ENCODE results near the gene CEP83. TPM values are rescaled to one million over a fixed set of nuclear protein-coding genes. Genes with fewer than 3 reads are reported as not detected.

CEP83 gene
- polyA plus RNA-seq, 1 of the 3 experiments (the other 2 are of a cell fraction), result 2.5 TPM

DNA sequence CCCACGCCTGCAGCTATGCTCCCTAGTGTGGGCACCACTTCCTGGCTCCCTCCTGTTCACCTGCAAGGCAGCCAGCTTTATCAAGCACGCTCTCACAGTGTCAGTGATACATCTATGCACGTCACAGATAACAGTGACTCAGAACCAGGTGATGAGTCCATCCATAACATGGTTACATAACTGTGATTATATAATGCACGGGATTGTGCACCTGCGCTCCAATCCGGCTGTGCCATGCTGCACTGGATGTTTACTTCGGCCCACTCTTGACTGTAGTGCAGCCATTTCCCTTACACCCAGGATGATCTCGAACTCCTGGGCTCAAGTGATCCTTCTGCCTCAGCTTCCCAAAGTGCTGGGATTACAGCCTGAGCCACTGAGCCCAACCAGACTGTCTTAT lies 38.4 kb upstream of the CEP83 start:
- Histone ChIP-seq H3K4me1 (ENCODE audit: control insufficient read depth in 1 of 2, insufficient read depth in 2 of 2, low read depth in 1 of 2, low read length in 1 of 2) (no peaks in the 10 kb centered on the region), H3K4me2 (no peak overlapping the region), H3K9ac (no peak overlapping the region), H3K27me3 (ENCODE audit: insufficient read depth) (no peaks in the 10 kb centered on the region), H3K79me2 (ENCODE audit: insufficient read depth) (no peaks in the 10 kb centered on the region), H2AFZ (ENCODE audit: low read depth) (no peak overlapping the region), H3K9me2 (no peaks in the 10 kb centered on the region), H3K4me3 (ENCODE audit: low read depth in 2 of 2, low read length in 1 of 2) (no peak overlapping the region), H3K27ac (ENCODE audit: low read depth in 2 of 2, low read length in 1 of 2) (no peak overlapping the region), H3F3A (replicated peaks; ENCODE audit: insufficient read depth) (no peaks in the 10 kb centered on the region), H3K36me3 (replicated peaks in 1 of 2; ENCODE audit: control insufficient read depth in 1 of 2, insufficient read depth in 2 of 2, low read length in 1 of 2) (no peaks in the 10 kb centered on the region), H3K9me3 (no peaks in the 10 kb centered on the region), H4K20me1 (ENCODE audit: insufficient read depth) (no peaks in the 10 kb centered on the region)
- ChIA-PET POLR2A (no interaction called here), CTCF (no interaction called here)
- 11% methylated on average over 5 of the region's 8 CpGs for whole genome bisulfite sequencing (ENCODE audit: low lambda C conversion rate)
- TF ChIP-seq NFIC (IDR thresholded peaks at IDR 0.05; ENCODE audit: borderline replicate concordance), result no peak
- no peak for TF ChIP-seq YY1 (IDR thresholded peaks at IDR 0.05; ENCODE audit: low read depth)
- no peak for TF ChIP-seq NRF1 (IDR thresholded peaks at IDR 0.05; ENCODE audit: low read depth, low read length)
- TF ChIP-seq RAD21 (IDR thresholded peaks at IDR 0.05; ENCODE audit: low read length), result no peak
- no peak for TF ChIP-seq GATA2 (CRISPR knock-in tag; IDR thresholded peaks at IDR 0.05)
- no peak for TF ChIP-seq RCOR1 (IDR thresholded peaks at IDR 0.05; ENCODE audit: low read length)
- TF ChIP-seq TAF1 (IDR thresholded peaks at IDR 0.05; ENCODE audit: borderline replicate concordance, low read depth, low read length), result no peak
- TF ChIP-seq FOSL2 (IDR thresholded peaks at IDR 0.05; ENCODE audit: borderline replicate concordance, low read depth), result no peak
- TF ChIP-seq POLR2AphosphoS5 (IDR thresholded peaks at IDR 0.05; ENCODE audit: low read depth, low read length), result no peak
- no peak for TF ChIP-seq RXRA (IDR thresholded peaks at IDR 0.05; ENCODE audit: borderline replicate concordance, low read depth)
- TF ChIP-seq FOXM1 (IDR thresholded peaks at IDR 0.05; ENCODE audit: low read depth), result no peak
- no peak for TF ChIP-seq USF2 (IDR thresholded peaks at IDR 0.05; ENCODE audit: borderline replicate concordance, low read depth, low read length)
- no peak for DNase-seq

DNA sequence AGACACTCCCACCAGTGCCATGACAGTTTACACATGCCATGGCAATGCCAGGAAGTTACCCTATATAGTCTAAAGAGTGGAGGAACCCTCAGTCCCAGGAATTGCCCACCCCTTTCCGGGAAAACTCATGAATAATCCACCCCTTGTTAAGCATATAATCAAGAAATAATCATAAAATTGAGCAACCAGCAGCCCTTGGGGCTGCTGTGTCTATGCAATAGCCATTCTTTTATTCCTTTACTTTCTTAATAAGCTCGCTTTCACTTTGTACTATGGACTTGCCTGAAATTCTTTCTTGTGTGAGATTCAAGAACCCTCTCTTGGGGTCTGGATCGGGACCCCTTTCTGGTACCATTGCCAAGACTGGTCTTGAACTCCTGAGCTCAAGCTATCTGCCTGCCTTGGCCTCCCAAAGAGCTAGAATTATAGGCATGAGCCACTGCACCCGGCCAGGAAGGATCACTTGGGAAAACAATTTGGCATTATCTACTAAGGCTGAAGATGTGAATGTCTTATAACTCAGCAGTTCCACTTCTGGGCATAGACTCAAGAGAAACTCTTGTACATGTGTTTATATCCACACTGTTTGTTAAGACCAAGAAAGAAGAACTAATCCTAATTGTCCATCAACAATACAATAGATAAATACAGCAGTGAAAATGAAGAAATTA lies 35.9 kb upstream of the CEP83 start:
- CTCF ChIA-PET, result no interaction called here
- no peak overlapping the region for H3K4me2 ChIP-seq

More for the DNA sequence above, 35.9 kb upstream of the CEP83 start:
- Histone ChIP-seq H2AFZ (ENCODE audit: low read depth) (no peak overlapping the region), H3F3A (replicated peaks; ENCODE audit: insufficient read depth) (no peaks in the 10 kb centered on the region), H3K9me2 (no peaks in the 10 kb centered on the region), H3K4me3 (ENCODE audit: low read depth in 2 of 2, low read length in 1 of 2) (no peak overlapping the region), H3K4me1 (ENCODE audit: control insufficient read depth in 1 of 2, insufficient read depth in 2 of 2, low read depth in 1 of 2, low read length in 1 of 2) (no peaks in the 10 kb centered on the region), H4K20me1 (ENCODE audit: insufficient read depth) (no peaks in the 10 kb centered on the region), H3K9me3 (no peaks in the 10 kb centered on the region), H3K36me3 (replicated peaks in 1 of 2; ENCODE audit: control insufficient read depth in 1 of 2, insufficient read depth in 2 of 2, low read length in 1 of 2) (no peaks in the 10 kb centered on the region), H3K9ac (no peak overlapping the region), H3K27ac (ENCODE audit: low read depth in 2 of 2, low read length in 1 of 2) (no peak overlapping the region), H3K79me2 (ENCODE audit: insufficient read depth) (no peaks in the 10 kb centered on the region), H3K27me3 (ENCODE audit: insufficient read depth) (no peaks in the 10 kb centered on the region)
- 20% methylated on average over 4 of the region's 4 CpGs for WGBS (ENCODE audit: low lambda C conversion rate)
- POLR2A ChIA-PET, result no interaction called here
- no peak for DNase-seq
- TF ChIP-seq YY1 (IDR thresholded peaks at IDR 0.05; ENCODE audit: low read depth) (no peak), NFIC (IDR thresholded peaks at IDR 0.05; ENCODE audit: borderline replicate concordance) (no peak), TEAD4 (IDR thresholded peaks at IDR 0.05; ENCODE audit: borderline replicate concordance, insufficient read depth) (no peak)

Data from SK-N-SH (cell line).